CD4-positive, alpha-beta T cell (primary cell): Measurements from ENCODE around the gene KRTAP10-3. TPM values are rescaled to one million over a fixed set of nuclear protein-coding genes. Genes with fewer than 3 reads are reported as not detected.

Experiments
- ATAC-seq: fragments of 200-7000 bp; cut with Tn5 transposase; one replicate; pipeline ENCODE4 v1.10.0; 2022; ENCODE audit warnings: mild to moderate bottlenecking; ENCODE audit not compliant: poor library complexity
- CTCF ChIA-PET: fragments of 350-600 bp; sonication (Branson Sonifier 250); formaldehyde crosslinking; loops from one replicate; lab custom pipeline; 2021; ENCODE audit warnings: antibody characterized with exemption, inconsistent platforms; lab: Charles Lee
- POLR2A ChIA-PET: fragments of 350-600 bp; sonication (Branson Sonifier 250); formaldehyde crosslinking; loops from one replicate; lab custom pipeline; 2021; ENCODE audit warnings: antibody characterized with exemption, inconsistent platforms; lab: Charles Lee
- DNase-seq, 14 experiments: peaks; one replicate each; pipeline ENCODE4 v3.0.0-alpha.2; 2013 to 2020; ENCODE audit warnings: mixed read lengths in 2 of 14
- H3K27ac ChIP-seq, 2 donors: one replicate each; pipeline versions ENCODE4 v1.5.1 to v1.7.0; 2013; ENCODE audit warnings: low read length in 2 of 2, low read depth in 1 of 2, mild to moderate bottlenecking in 1 of 2
- H3K27me3 ChIP-seq, 2 experiments: 1 replicate in 1 of 2; 2 replicates in 1 of 2; pipeline versions ENCODE4 v1.6.1 to v1.7.0; 2013; ENCODE audit warnings: low read length in 2 of 2, control low read depth in 1 of 2, mild to moderate bottlenecking in 1 of 2, moderate library complexity in 1 of 2; ENCODE audit not compliant: insufficient read depth in 2 of 2, control insufficient read depth in 1 of 2
- H3K36me3 ChIP-seq: one replicate; pipeline ENCODE4 v1.6.1; 2013; ENCODE audit warnings: low read length, control low read depth; ENCODE audit not compliant: insufficient read depth
- H3K4me1 ChIP-seq: one replicate; pipeline ENCODE4 v1.6.1; 2013; ENCODE audit warnings: low read length, control low read depth; ENCODE audit not compliant: insufficient read depth
- H3K4me3 ChIP-seq: one replicate; pipeline ENCODE4 v1.5.1; 2013; ENCODE audit warnings: mild to moderate bottlenecking, low read length, moderate library complexity
- H3K9me3 ChIP-seq, 2 experiments: 1 replicate in 1 of 2; 2 replicates in 1 of 2; pipeline versions ENCODE4 v1.6.1 to v1.7.0; 2013; ENCODE audit warnings: low read length in 2 of 2, mild to moderate bottlenecking in 2 of 2, control low read depth in 1 of 2, moderate library complexity in 1 of 2; ENCODE audit not compliant: control insufficient read depth in 1 of 2, insufficient read depth in 1 of 2
- H3K27ac Mint-ChIP-seq: one replicate; pipeline ENCODE4 v1.8.0; 2020; ENCODE audit warnings: mixed read lengths
- H3K27me3 Mint-ChIP-seq: one replicate; pipeline ENCODE4 v1.8.0; 2021; ENCODE audit warnings: mixed read lengths
- H3K36me3 Mint-ChIP-seq: one replicate; pipeline ENCODE4 v1.8.0; 2021; ENCODE audit warnings: low read depth, mixed read lengths
- H3K4me1 Mint-ChIP-seq: one replicate; pipeline ENCODE4 v1.8.0; 2021; ENCODE audit warnings: low read depth, mixed read lengths
- H3K4me3 Mint-ChIP-seq: one replicate; pipeline ENCODE4 v1.8.0; 2020; ENCODE audit warnings: mild to moderate bottlenecking, mixed read lengths
- H3K9me3 Mint-ChIP-seq: one replicate; pipeline ENCODE4 v1.8.0; 2020; ENCODE audit warnings: mixed read lengths
- intact Hi-C, 2 experiments: fragments of 100-400 bp; cut with DNase I in 1 of 2; cut with micrococcal nuclease in 1 of 2; formaldehyde crosslinking; loops; one replicate each; pipeline versions ENCODE4 v1.15.1 to v1.9.0; 2023 to 2025; cut with DNase I, micrococcal nuclease
- total RNA-seq, 174 experiments: library from RNA in 2 of 174; stranded (reverse) in 2 of 174; gene quantifications; one replicate each; pipeline ENCODE4 v1.2.3 and lab custom pipeline; 2021 to 2026
- TF ChIP-seq, protein P1 (sequence below): fragments of 200-600 bp; IDR thresholded peaks from one replicate; pipeline ENCODE4 v1.8.0; 2022; ENCODE audit warnings: antibody characterized with exemption, mild to moderate bottlenecking

Gene KRTAP10-3
- total RNA-seq, 2 experiments from 2014 or later: not detected

DNA sequence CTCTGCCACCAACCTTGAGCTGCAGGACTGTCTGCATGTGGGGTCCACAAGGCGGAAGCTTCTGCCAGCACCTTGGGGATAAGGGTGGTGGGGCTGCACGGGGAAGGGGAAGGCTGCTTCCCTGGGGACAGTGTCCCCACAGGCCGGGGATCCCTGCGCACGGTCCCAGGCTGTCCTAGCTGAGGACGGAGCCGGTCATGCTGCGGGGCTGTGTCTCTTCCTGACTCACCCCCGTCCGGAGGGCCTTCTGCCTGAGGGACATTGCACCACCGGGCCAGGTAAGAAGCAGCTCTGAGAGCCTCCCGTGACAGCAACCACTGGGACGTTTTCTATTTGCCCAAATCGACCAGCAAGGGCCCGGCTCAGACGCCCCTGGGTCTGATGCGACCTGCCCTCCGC, 48.5 kb downstream of the KRTAP10-3 start:
- no peak overlapping the region for H3K27ac ChIP-seq
- no peak overlapping the region for H3K27ac Mint-ChIP-seq
- no peaks in the 10 kb centered on the region for H3K9me3 Mint-ChIP-seq
- CTCF ChIA-PET: interaction anchor here (1.0 to 3.3 kb wide), 4 partner anchors 220 to 365 kb away, joined by 4 to 41 read pairs (median 16); no protein-coding TSS in a partner anchor
- POLR2A ChIA-PET: interaction anchor here (0.6 to 1.9 kb wide), 6 partner anchors 109 to 417 kb away, joined by 3 to 14 read pairs (median 5); partner anchors contain the start of gene KRTAP12-3
- intact Hi-C loops: loop anchor here (1.0 to 5.0 kb wide), 5 partner anchors 232 to 427 kb away; no protein-coding TSS in a partner anchor
- peak overlapping the region; percentile 41 for H3K4me3 ChIP-seq
- H3K4me1 Mint-ChIP-seq: no peaks in the 10 kb centered on the region
- TF ChIP-seq, protein P1, sequence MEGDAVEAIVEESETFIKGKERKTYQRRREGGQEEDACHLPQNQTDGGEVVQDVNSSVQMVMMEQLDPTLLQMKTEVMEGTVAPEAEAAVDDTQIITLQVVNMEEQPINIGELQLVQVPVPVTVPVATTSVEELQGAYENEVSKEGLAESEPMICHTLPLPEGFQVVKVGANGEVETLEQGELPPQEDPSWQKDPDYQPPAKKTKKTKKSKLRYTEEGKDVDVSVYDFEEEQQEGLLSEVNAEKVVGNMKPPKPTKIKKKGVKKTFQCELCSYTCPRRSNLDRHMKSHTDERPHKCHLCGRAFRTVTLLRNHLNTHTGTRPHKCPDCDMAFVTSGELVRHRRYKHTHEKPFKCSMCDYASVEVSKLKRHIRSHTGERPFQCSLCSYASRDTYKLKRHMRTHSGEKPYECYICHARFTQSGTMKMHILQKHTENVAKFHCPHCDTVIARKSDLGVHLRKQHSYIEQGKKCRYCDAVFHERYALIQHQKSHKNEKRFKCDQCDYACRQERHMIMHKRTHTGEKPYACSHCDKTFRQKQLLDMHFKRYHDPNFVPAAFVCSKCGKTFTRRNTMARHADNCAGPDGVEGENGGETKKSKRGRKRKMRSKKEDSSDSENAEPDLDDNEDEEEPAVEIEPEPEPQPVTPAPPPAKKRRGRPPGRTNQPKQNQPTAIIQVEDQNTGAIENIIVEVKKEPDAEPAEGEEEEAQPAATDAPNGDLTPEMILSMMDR: no peak
- no peaks in the 10 kb centered on the region for H3K27me3 Mint-ChIP-seq
- H3K4me3 Mint-ChIP-seq: no peak overlapping the region
- no peaks in the 10 kb centered on the region for H3K36me3 ChIP-seq
- no peaks in the 10 kb centered on the region for H3K27me3 ChIP-seq
- peak; percentile 18 for ATAC-seq
- no peaks in the 10 kb centered on the region for H3K9me3 ChIP-seq
- H3K36me3 Mint-ChIP-seq: no peaks in the 10 kb centered on the region
- no peak for DNase-seq
- peaks cover 12% of the 10 kb centered on the region for H3K4me1 ChIP-seq

DNA sequence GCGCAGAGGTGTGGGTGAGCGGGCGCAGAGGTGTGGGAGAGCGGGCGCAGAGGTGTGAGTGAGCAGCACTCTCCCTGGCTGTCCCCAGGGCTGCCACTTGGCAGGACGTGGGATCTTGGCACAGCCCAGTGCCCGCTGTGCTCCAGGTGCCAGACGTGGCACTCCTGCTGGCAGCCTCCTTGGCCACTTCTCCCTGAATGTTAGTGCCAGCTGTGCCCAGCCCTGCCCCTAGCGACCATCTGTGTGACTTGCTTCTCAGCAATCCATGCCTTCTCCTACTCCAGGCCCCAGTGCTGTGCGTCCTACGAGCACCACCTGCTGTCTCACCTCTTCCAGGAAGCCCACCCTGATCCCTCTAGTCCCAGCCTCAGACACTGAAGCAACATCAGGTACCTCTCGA, 49.1 kb downstream of the KRTAP10-3 start:
- no peak for ATAC-seq
- intact Hi-C loops: loop anchor here in 1 of 2 experiments (10.0 kb wide), 1 partner anchor 615 kb away; no protein-coding TSS in a partner anchor
- no peak overlapping the region for H3K4me3 Mint-ChIP-seq
- no peak overlapping the region for H3K4me3 ChIP-seq
- H3K27me3 Mint-ChIP-seq: no peaks in the 10 kb centered on the region
- ChIA-PET POLR2A (interaction anchor here (1.4 to 1.9 kb wide), 2 partner anchors 233 to 284 kb away, joined by 5 to 14 read pairs; no protein-coding TSS in a partner anchor), CTCF (interaction anchor here (1.0 to 3.3 kb wide), 3 partner anchors 221 to 284 kb away, joined by 4 to 41 read pairs (median 24); no protein-coding TSS in a partner anchor)
- peaks cover 12% of the 10 kb centered on the region for H3K4me1 ChIP-seq
- H3K9me3 Mint-ChIP-seq: no peaks in the 10 kb centered on the region
- no peaks in the 10 kb centered on the region for H3K36me3 Mint-ChIP-seq
- no peak overlapping the region for H3K27ac Mint-ChIP-seq
- TF ChIP-seq, protein P1: no peak
- H3K9me3 ChIP-seq: no peaks in the 10 kb centered on the region
- H3K27me3 ChIP-seq: no peaks in the 10 kb centered on the region
- H3K27ac ChIP-seq: no peak overlapping the region
- no peaks in the 10 kb centered on the region for H3K4me1 Mint-ChIP-seq
- H3K36me3 ChIP-seq: no peaks in the 10 kb centered on the region
- no peak for DNase-seq

DNA sequence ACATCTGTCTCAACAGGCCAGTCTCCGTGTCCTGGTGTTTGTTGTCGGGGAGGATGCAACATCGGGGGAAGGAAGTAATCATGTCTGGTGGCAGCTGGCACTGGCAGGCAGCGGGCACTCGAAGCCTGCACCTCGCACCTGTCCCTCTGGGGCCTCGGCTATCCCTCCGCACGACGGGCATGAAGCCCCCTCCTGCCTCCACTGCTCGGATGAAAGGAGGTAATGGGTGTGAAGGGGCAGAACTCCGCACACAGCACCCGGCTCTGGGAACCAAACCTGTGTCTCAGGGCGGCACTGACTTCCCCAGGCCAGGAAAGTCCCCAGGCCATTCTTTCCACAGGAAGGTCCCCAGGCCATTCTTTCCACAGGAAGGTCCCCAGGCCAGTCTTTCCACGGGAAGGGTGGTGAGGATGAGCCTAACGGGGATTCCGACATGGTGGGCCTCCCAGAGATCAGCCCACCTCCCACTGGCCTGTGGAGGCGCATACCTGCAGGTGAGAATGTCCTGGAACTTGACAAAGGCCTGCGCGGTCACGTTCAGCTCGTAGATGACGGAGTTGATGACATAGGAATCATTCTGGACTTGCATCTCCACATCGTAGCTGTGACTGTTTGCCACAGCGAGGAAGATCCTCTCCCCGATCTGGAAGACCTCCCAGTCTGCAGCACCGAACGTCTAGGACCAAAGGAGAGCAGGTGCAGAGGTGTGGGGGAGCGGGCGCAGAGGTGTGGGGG, 49.7 kb downstream of the KRTAP10-3 start:
- Histone ChIP-seq H3K36me3 (no peaks in the 10 kb centered on the region), H3K9me3 (no peaks in the 10 kb centered on the region), H3K27me3 (no peaks in the 10 kb centered on the region), H3K4me1 (peaks cover 16% of the 10 kb centered on the region), H3K4me3 (no peak overlapping the region), H3K27ac (no peak overlapping the region)
- no peak overlapping the region for H3K27ac Mint-ChIP-seq
- CTCF ChIA-PET: interaction anchor here (2.9 to 3.3 kb wide), 2 partner anchors 233 to 285 kb away, joined by 24 to 41 read pairs; no protein-coding TSS in a partner anchor
- H3K4me3 Mint-ChIP-seq: no peak overlapping the region
- intact Hi-C loops: loop anchor here in 1 of 2 experiments (10.0 kb wide), 1 partner anchor 616 kb away; no protein-coding TSS in a partner anchor
- no peaks in the 10 kb centered on the region for H3K36me3 Mint-ChIP-seq
- no peaks in the 10 kb centered on the region for H3K9me3 Mint-ChIP-seq
- TF ChIP-seq, protein P1: no peak
- DNase-seq (no peak), ATAC-seq (no peak)
- no peaks in the 10 kb centered on the region for H3K27me3 Mint-ChIP-seq
- no peaks in the 10 kb centered on the region for H3K4me1 Mint-ChIP-seq
- POLR2A ChIA-PET: no interaction called here
